ENCODE data around the gene WEE1. TPM values are rescaled to one million over a fixed set of nuclear protein-coding genes. Genes with fewer than 3 reads are reported as not detected.

The WEE1 gene
- total RNA-seq, 1 donor from 2014 or later: 65.3 TPM

GRCh38 chr11:9566561-9567063 is 6.9 kb upstream of the WEE1 start:
- no peak for DNase-seq (ENCODE audit: low spot score)

- no peak for DNase-seq (ENCODE audit: low spot score)
Measured at GRCh38 chr11:9567401-9567800, 6.1 kb upstream of the WEE1 start.

- no peak for DNase-seq (ENCODE audit: low spot score)
Measured at GRCh38 chr11:9568161-9568853, 5.2 kb upstream of the WEE1 start.

- DNase-seq (ENCODE audit: low spot score): peak; percentile 74
Measured at GRCh38 chr11:9568854-9569587, 4.4 kb upstream of the WEE1 start.

- no peak for DNase-seq (ENCODE audit: low spot score)
Measured at GRCh38 chr11:9569588-9570164, 3.8 kb upstream of the WEE1 start.

GRCh38 chr11:9570313-9571025 is 3.0 kb upstream of the WEE1 start:
- no peak for DNase-seq (ENCODE audit: low spot score)

- DNase-seq (ENCODE audit: low spot score): no peak
Measured at GRCh38 chr11:9571071-9571762, 2.3 kb upstream of the WEE1 start.

GRCh38 chr11:9571763-9572115 is 1.7 kb upstream of the WEE1 start:
- no peak for DNase-seq (ENCODE audit: low spot score)

- DNase-seq (ENCODE audit: low spot score): no peak
Measured at GRCh38 chr11:9573775-9574621, 528 bp downstream of the WEE1 start.

- peak; percentile 51 for DNase-seq (ENCODE audit: low spot score)
Measured at GRCh38 chr11:9574622-9575259, 1.3 kb downstream of the WEE1 start.

- peak; percentile 74 for DNase-seq (ENCODE audit: low spot score)
Measured at GRCh38 chr11:9575260-9576240, 2.1 kb downstream of the WEE1 start.

- no peak for DNase-seq (ENCODE audit: low spot score)
Measured at GRCh38 chr11:9576701-9577381, 3.4 kb downstream of the WEE1 start.

- no peak for DNase-seq (ENCODE audit: low spot score)
Measured at GRCh38 chr11:9577556-9577955, 4.1 kb downstream of the WEE1 start.

- DNase-seq (ENCODE audit: low spot score): no peak
Measured at GRCh38 chr11:9580894-9581293, 7.4 kb downstream of the WEE1 start.

GRCh38 chr11:9581556-9582161 is 8.2 kb downstream of the WEE1 start:
- DNase-seq (ENCODE audit: low spot score): no peak

- DNase-seq (ENCODE audit: low spot score): no peak
Measured at GRCh38 chr11:9590717-9591116, 17.2 kb downstream of the WEE1 start.

- DNase-seq (ENCODE audit: low spot score): no peak
Measured at GRCh38 chr11:9594267-9595046, 21.0 kb downstream of the WEE1 start.

Measured in ureter (tissue), 1 donor.